DMS 273 treated with DMSO at 0.1 percent for 48 hours (cell line): ENCODE measurements around the gene TSLP.

ENCODE experiments used
- DNase-seq: peaks from one replicate; lab custom pipeline; 2025; lab: John Stamatoyannopoulos, UW

TSLP gene

DNA sequence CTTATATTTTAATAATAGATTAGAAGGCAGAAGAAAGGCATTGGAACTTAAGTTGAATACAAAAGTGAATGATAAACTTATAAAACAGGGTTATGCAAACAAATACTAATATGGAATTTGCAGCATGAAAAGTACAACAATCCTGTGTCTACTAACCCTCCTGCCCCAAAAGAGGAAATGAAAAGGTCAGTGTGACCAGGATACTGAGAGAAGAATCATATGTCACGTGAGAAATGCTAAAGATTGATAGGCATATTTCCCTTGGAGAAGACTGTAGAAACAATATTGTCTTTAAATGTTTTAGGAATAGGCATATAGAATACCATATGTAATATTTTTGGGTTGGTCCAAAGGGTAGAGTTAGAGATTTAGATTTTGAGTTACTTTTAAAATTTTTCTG is 24.5 kb downstream of the TSLP start:
- no peak for DNase-seq

GRCh38 chr5:111099058-111099778 is 27.7 kb downstream of the TSLP start:
- DNase-seq: no peak

DNA sequence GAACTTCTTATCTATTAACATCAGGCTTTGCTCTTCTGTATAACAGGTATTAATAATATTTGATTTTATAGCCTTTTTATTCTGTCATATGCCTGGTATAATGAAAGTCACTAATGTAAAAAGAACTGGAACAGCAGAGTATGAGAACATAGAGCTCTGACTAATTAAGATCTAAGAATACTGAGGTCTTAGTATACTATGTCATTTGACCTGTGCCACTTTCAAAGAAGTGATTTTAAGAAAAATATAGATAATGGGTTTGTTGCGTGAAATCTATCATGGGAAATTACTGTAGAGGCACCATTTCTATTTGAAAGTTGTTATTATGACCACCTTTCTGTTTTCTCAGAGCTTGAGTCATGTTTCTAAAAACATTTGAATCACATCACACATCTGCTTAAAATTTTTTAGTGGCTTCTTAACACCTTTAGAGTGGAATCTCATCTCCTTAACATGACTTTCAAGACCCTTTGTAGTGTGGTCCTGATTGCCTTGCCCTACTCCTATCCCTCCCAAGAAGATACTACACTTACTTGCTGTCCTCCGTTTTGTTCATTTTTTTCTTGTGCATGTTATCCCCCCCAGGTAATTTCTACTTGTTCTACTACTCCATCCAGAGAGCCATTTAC is 34.9 kb downstream of the TSLP start:
- DNase-seq: no peak

- DNase-seq: no peak
These were observed 35.9 kb downstream of the TSLP start for GRCh38 chr5:111107371-111107770.

DNA sequence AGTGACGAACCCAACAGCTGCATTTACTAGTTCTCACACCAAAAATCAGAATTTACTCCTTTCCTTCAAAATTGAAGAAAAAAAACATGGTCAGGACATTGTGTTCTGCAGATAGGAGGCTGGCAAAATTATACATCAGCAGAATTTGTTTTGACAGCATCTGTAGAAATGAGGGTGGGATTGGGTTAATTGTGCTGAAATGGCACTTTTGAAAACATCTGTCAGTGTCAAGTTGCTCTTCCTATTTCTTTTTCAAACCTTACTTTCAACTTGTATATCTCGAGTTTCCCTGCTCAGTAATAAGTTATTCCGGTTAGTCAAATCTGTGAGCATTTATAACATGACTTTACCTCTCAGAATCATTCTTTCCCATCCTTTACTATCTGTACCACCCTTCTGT is 40.4 kb downstream of the TSLP start:
- no peak for DNase-seq

- DNase-seq: no peak
These were observed 42.2 kb downstream of the TSLP start for GRCh38 chr5:111113678-111114077.

DNA sequence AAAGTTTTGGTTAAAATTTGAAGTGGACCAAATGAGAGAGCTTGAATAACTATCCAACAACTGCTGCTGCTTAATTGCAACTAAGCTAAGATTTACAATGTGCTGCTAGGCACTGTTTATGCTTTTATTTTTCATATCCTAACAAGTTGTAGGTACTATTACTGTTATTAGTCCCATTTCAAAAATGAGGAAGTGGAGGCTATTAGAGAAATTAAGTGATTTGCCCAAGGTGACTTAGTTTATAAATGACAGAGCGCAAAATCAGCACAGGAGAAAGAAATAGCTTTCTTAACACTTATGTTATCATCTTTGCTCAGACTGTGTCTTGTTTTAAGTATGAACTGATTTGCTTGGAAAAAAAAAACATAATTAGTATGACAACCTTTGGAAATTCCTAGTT is 43.7 kb downstream of the TSLP start:
- no peak for DNase-seq

GRCh38 chr5:111116550-111116949 is 45.0 kb downstream of the TSLP start:
- DNase-seq: no peak

- no peak for DNase-seq
These were observed 45.6 kb downstream of the TSLP start for GRCh38 chr5:111117136-111117535.

- DNase-seq: no peak
These were observed 47.7 kb downstream of the TSLP start for GRCh38 chr5:111119221-111119620.

DNA sequence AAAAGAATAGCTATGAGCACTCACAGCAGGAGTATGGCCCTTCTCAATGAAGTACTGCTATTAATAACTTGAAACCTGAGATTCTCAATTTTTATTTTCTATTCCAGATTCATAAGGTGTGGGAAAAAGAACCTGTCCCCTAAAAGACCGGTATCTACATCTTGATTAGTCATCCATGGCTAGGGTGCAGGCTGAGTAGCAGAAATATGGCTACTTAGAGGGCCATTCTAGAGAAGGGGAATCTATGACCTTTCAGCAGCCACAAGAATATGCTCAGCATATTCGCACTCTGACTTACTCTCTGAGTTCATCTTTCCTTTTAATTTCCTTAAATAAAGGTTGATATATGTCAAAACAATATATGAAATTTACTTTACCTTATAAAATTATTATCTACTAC is 48.3 kb downstream of the TSLP start:
- no peak for DNase-seq

- no peak for DNase-seq
These were observed 49.4 kb downstream of the TSLP start for GRCh38 chr5:111120911-111121310.

DNA sequence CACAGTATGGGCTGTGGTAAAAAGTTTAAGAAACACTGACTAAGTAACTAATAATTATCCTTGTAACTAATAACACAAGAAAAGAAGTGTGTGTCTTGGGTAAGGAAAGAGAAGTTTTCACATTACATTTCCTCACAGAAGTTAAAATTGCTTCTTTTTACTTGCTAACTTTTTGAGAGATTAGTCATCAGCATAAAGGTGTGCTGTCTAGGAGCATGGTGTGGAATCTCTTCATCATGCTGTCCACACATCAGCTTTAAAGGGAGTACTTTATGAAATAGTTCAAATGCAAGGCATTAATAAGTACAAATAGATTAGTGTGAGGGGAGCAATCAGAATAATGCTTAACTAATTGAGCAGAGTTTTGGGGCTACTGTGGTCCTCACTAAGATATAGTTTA is 50.4 kb downstream of the TSLP start:
- no peak for DNase-seq

DNA sequence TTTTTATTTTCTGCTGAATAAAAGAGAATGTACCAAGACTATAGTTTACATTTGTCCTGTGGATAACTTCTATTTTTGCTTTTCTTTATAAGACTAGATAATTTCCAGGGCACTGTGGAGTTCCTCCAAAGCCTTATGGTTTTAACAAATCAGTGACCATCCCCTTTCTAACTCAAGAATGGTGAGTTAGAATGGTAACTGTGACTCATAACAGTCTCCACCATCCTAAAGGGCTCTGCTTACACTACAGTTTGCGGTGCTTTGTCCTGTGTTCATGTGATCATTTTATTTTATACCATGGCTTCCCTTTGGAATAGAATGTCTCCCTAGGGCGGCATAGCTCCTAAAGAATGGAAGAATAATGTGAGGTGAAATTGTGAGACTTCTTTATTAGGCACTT is 50.9 kb downstream of the TSLP start:
- DNase-seq: no peak

DNA sequence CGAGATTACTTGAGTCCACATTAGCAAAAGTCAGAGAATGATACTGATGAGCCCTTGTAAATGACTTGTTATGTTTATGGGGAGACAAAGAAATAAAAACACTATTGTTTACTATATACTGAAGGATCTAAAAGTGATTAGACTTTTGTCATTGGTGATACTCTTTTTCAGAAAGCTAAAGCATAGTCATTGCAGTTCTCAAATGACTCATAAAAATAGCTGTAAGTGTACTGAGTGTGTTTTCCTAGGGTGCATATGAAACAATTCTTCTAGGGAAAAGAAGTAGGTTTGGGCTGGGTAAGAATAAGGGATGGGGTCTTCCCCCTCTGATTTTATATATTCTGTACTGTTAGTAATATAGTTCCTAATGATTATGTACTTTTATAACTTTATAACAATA is 53.3 kb downstream of the TSLP start:
- no peak for DNase-seq

GRCh38 chr5:111126896-111127295 is 55.4 kb downstream of the TSLP start:
- no peak for DNase-seq
